Endothelial cell (in vitro differentiated cells): ENCODE measurements around the gene PLA1A. TPM values are rescaled to one million over a fixed set of nuclear protein-coding genes. Genes with fewer than 3 reads are reported as not detected.

Experiments
- DNase-seq: peaks from one replicate; pipeline ENCODE4 v3.0.0; 2021; ENCODE audit warnings: low spot score
- H3K27ac Mint-ChIP-seq: one replicate; pipeline ENCODE4 v1.8.0; 2021; ENCODE audit warnings: mixed read lengths, inconsistent platforms; ENCODE audit not compliant: unreplicated experiment
- H3K27me3 Mint-ChIP-seq: one replicate; pipeline ENCODE4 v1.8.0; 2021; ENCODE audit warnings: mild to moderate bottlenecking, moderate library complexity, mixed read lengths, inconsistent platforms; ENCODE audit not compliant: unreplicated experiment
- H3K36me3 Mint-ChIP-seq: one replicate; pipeline ENCODE4 v1.8.0; 2021; ENCODE audit warnings: mild to moderate bottlenecking, low read depth, mixed read lengths, inconsistent platforms; ENCODE audit not compliant: unreplicated experiment
- H3K4me1 Mint-ChIP-seq: one replicate; pipeline ENCODE4 v1.8.0; 2021; ENCODE audit warnings: mild to moderate bottlenecking, mixed read lengths, inconsistent platforms; ENCODE audit not compliant: unreplicated experiment
- H3K4me3 Mint-ChIP-seq: one replicate; pipeline ENCODE4 v1.8.0; 2021; ENCODE audit warnings: mild to moderate bottlenecking, mixed read lengths, inconsistent platforms; ENCODE audit not compliant: unreplicated experiment
- H3K9me3 Mint-ChIP-seq: one replicate; pipeline ENCODE4 v1.8.0; 2021; ENCODE audit warnings: mixed read lengths, inconsistent platforms; ENCODE audit not compliant: unreplicated experiment
- total RNA-seq: library from RNA; stranded (reverse); fragmentation: NEBNext Ultra II Directional; extraction: Animal tissue kit (Norgen Biotek cat#: 25700); gene quantifications from one replicate; pipeline ENCODE4 v1.2.1, GENCODE V29; 2021; ENCODE audit not compliant: unreplicated experiment
- TF ChIP-seq, protein P1 (sequence below): fragments of 200-600 bp; sonication (generic); IDR thresholded peaks from one replicate; pipeline ENCODE4 v1.5.0; 2021; ENCODE audit warnings: antibody characterized with exemption; ENCODE audit not compliant: unreplicated experiment

Gene PLA1A
- total RNA-seq, 1 donor from 2014 or later: 0.80 TPM

DNA sequence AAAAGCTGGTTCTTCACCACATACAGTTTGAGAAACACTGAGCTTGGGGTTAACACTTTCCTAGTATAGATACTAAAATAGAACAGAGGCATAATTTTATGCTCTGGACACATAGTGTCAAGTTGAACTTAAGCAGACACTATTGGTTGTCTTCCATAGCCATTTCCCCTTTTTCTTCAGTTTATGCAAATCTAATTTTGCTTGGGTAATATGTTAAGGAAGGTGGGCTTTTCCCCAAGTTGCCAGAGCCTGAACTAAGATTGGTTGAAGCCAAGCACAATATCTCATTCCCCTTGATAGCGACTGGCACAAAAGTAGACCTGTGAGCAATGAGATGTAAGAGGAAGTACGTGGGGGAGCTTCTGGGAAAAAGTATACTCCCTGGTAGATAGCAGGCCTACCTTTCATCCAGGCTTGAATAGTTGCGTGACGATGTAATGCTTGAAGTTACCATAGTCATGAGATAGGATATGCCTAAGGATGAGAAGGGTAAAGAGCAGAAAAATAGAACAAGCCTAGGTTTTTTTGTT is 67.2 kb downstream of the PLA1A start:
- TF ChIP-seq, protein P1, sequence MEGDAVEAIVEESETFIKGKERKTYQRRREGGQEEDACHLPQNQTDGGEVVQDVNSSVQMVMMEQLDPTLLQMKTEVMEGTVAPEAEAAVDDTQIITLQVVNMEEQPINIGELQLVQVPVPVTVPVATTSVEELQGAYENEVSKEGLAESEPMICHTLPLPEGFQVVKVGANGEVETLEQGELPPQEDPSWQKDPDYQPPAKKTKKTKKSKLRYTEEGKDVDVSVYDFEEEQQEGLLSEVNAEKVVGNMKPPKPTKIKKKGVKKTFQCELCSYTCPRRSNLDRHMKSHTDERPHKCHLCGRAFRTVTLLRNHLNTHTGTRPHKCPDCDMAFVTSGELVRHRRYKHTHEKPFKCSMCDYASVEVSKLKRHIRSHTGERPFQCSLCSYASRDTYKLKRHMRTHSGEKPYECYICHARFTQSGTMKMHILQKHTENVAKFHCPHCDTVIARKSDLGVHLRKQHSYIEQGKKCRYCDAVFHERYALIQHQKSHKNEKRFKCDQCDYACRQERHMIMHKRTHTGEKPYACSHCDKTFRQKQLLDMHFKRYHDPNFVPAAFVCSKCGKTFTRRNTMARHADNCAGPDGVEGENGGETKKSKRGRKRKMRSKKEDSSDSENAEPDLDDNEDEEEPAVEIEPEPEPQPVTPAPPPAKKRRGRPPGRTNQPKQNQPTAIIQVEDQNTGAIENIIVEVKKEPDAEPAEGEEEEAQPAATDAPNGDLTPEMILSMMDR: no peak
- Mint-ChIP-seq H3K27me3 (no peaks in the 10 kb centered on the region), H3K27ac (no peak overlapping the region), H3K9me3 (no peaks in the 10 kb centered on the region), H3K4me3 (no peak overlapping the region), H3K36me3 (no peaks in the 10 kb centered on the region), H3K4me1 (peaks cover 2% of the 10 kb centered on the region)
- no peak for DNase-seq

GRCh38 chr3:119665954-119666559 is 68.4 kb downstream of the PLA1A start:
- H3K9me3 Mint-ChIP-seq: no peaks in the 10 kb centered on the region
- TF ChIP-seq, protein P1: no peak
- DNase-seq: no peak
- H3K4me3 Mint-ChIP-seq: no peak overlapping the region
- H3K36me3 Mint-ChIP-seq: no peaks in the 10 kb centered on the region
- no peak overlapping the region for H3K27ac Mint-ChIP-seq
- peaks cover 5% of the 10 kb centered on the region for H3K4me1 Mint-ChIP-seq
- no peaks in the 10 kb centered on the region for H3K27me3 Mint-ChIP-seq

DNA sequence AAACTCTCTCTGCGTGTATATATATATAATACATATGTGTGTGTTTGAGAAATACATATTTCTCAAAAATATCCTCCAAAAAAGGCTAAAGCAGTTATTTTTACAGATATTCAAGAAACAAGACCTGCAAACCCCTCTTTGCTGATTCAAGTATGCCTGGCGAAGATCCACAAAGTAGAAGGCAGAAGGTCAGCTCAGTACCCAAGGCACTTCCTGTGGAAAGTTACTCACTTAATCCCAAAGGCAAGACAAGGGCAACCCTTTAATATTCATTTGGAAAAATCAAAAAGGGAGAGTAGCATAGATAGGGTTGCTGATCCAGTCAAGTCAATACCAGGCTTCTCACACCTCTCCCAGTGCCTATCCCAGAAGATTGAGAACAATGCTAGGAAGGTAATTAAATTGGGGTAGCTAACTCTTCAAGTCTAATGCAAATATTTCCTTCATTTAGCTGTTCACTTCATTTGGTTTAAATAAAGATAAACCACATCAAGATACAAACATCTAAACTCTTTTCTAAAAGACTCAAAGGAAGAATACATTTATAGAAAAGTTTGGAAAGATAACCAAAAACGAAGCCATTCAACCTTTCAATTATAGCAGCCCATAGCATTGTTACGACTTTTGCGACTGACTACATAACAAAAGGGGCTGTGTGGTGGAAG is 72.4 kb downstream of the PLA1A start:
- no peaks in the 10 kb centered on the region for H3K27me3 Mint-ChIP-seq
- no peaks in the 10 kb centered on the region for H3K9me3 Mint-ChIP-seq
- no peak overlapping the region for H3K27ac Mint-ChIP-seq

GRCh38 chr3:119672776-119673175 is 75.1 kb downstream of the PLA1A start:
- Mint-ChIP-seq H3K36me3 (peaks cover 9% of the 10 kb centered on the region), H3K4me3 (no peak overlapping the region)

More for the DNA sequence above, 72.4 kb downstream of the PLA1A start:
- TF ChIP-seq, protein P1: no peak
- DNase-seq: no peak
- H3K36me3 Mint-ChIP-seq: peaks cover 9% of the 10 kb centered on the region
- peaks cover 5% of the 10 kb centered on the region for H3K4me1 Mint-ChIP-seq
- H3K4me3 Mint-ChIP-seq: no peak overlapping the region

More at GRCh38 chr3:119672776-119673175, 75.1 kb downstream of the PLA1A start:
- peaks cover 21% of the 10 kb centered on the region for H3K4me1 Mint-ChIP-seq
- H3K9me3 Mint-ChIP-seq: no peaks in the 10 kb centered on the region
- no peak for DNase-seq
- no peaks in the 10 kb centered on the region for H3K27me3 Mint-ChIP-seq
- TF ChIP-seq, protein P1: no peak
- H3K27ac Mint-ChIP-seq: peak overlapping the region; percentile 77
